SK-N-SH (cell line): ENCODE measurements around the gene GDPD5. TPM values are rescaled to one million over a fixed set of nuclear protein-coding genes. Genes with fewer than 3 reads are reported as not detected.

Experiments
- CTCF ChIA-PET: fragments of 300-600, 350-600 bp; formaldehyde crosslinking; extraction: SDS; loops from one replicate; lab custom pipeline; 2021; lab: Yijun Ruan, JAX
- POLR2A ChIA-PET: fragments of 350-600 bp; sonication (Branson Sonifier 250); formaldehyde crosslinking; extraction: SDS; loops from one replicate; lab custom pipeline; 2020; ENCODE audit warnings: antibody characterized with exemption, inconsistent platforms; lab: Yijun Ruan, JAX
- DNase-seq: peaks from one replicate; pipeline ENCODE4 v3.0.0; 2012
- H2AFZ ChIP-seq: fragments of 200-600 bp; sonication (generic); 2 replicates; pipeline ENCODE4 v1.8.1; 2016; ENCODE audit warnings: antibody characterized with exemption, mild to moderate bottlenecking, low read depth
- H3F3A ChIP-seq: fragments of 200-600 bp; sonication (generic); replicated peaks from 2 replicates; pipeline ENCODE3; 2016; ENCODE audit warnings: antibody characterized with exemption, mild to moderate bottlenecking; ENCODE audit not compliant: insufficient read depth
- H3K27ac ChIP-seq, 2 experiments: fragments of 200-500 bp in 1 of 2; fragments of 200-600 bp in 1 of 2; sonication (Bioruptor generic) in 1 of 2; sonication (generic), shearing (Covaris generic) in 1 of 2; 2 replicates each; pipeline versions ENCODE4 v1.5.1 to v1.6.1; 2014 to 2016; ENCODE audit warnings: low read depth in 2 of 2, inconsistent platforms in 1 of 2, low read length in 1 of 2, mild to moderate bottlenecking in 1 of 2, mixed read lengths in 1 of 2
- H3K27me3 ChIP-seq: fragments of 200-600 bp; sonication (generic), shearing (Covaris generic); 2 replicates; pipeline ENCODE4 v1.6.1; 2016; ENCODE audit warnings: mixed run types; ENCODE audit not compliant: insufficient read depth
- H3K36me3 ChIP-seq, 2 experiments: fragments of 200-500 bp in 1 of 2; fragments of 200-600 bp in 1 of 2; sonication (Bioruptor generic) in 1 of 2; sonication (generic) in 1 of 2; replicated peaks in 1 of 2; 2 replicates each; pipeline versions ENCODE3 to v1.5.1; 2014 to 2016; ENCODE audit warnings: low read length in 1 of 2, mild to moderate bottlenecking in 1 of 2; ENCODE audit not compliant: insufficient read depth in 2 of 2, control insufficient read depth in 1 of 2
- H3K4me1 ChIP-seq, 2 experiments: fragments of 200-500 bp in 1 of 2; fragments of 200-600 bp in 1 of 2; sonication (Bioruptor generic) in 1 of 2; sonication (generic), shearing (Covaris generic) in 1 of 2; 2 replicates each; pipeline versions ENCODE4 v1.5.1 to v1.6.1; 2014 to 2016; ENCODE audit warnings: low read depth in 1 of 2, low read length in 1 of 2, mixed run types in 1 of 2; ENCODE audit not compliant: insufficient read depth in 2 of 2, control insufficient read depth in 1 of 2
- H3K4me2 ChIP-seq: fragments of 200-600 bp; sonication (generic), shearing (Covaris generic); 2 replicates; pipeline ENCODE4 v1.6.1; 2017; ENCODE audit warnings: mixed run types
- H3K4me3 ChIP-seq, 2 experiments: fragments of 200-500 bp in 1 of 2; fragments of 200-600 bp in 1 of 2; sonication (Bioruptor generic) in 1 of 2; sonication (generic), shearing (Covaris generic) in 1 of 2; 2 replicates each; pipeline versions ENCODE4 v1.5.1 to v1.8.1; 2014 to 2016; ENCODE audit warnings: low read depth in 2 of 2, inconsistent platforms in 1 of 2, low read length in 1 of 2, mild to moderate bottlenecking in 1 of 2, mixed read lengths in 1 of 2, moderate library complexity in 1 of 2
- H3K79me2 ChIP-seq: fragments of 200-600 bp; sonication (generic); 2 replicates; pipeline ENCODE4 v1.8.1; 2017; ENCODE audit warnings: mild to moderate bottlenecking; ENCODE audit not compliant: insufficient read depth
- H3K9ac ChIP-seq: fragments of 200-600 bp; sonication (generic); 2 replicates; pipeline ENCODE4 v1.6.1; 2017; ENCODE audit warnings: mixed run types
- H3K9me2 ChIP-seq: fragments of 200-600 bp; sonication (generic); 2 replicates; pipeline ENCODE4 v1.6.1; 2017; ENCODE audit warnings: mixed run types
- H3K9me3 ChIP-seq: fragments of 200-600 bp; sonication (generic); 2 replicates; pipeline ENCODE4 v1.6.1; 2017; ENCODE audit warnings: mixed run types, mild to moderate bottlenecking, moderate library complexity
- H4K20me1 ChIP-seq: fragments of 200-600 bp; sonication (generic); 2 replicates; pipeline ENCODE4 v1.6.1; 2017; ENCODE audit warnings: mild to moderate bottlenecking, mixed run types; ENCODE audit not compliant: insufficient read depth
- CTCF ChIP-seq: fragments of 200-600 bp; sonication (generic); IDR thresholded peaks from 2 replicates; pipeline ENCODE4 v1.6.1; 2017; ENCODE audit warnings: antibody characterized with exemption, mild to moderate bottlenecking, moderate library complexity
- EP300 ChIP-seq, 2 experiments: IDR thresholded peaks; 2 replicates each; pipeline versions ENCODE4 v1.4.0 to v1.6.1; 2012; ENCODE audit warnings: borderline replicate concordance in 1 of 2, low read depth in 1 of 2, low read length in 1 of 2
- FOXJ3 ChIP-seq: sonication (generic); formaldehyde crosslinking; IDR thresholded peaks from 2 replicates; pipeline ENCODE4 v1.5.1; 2020; ENCODE audit warnings: mild to moderate bottlenecking, missing genetic modification reagents
- MXI1 ChIP-seq: IDR thresholded peaks from 2 replicates; pipeline ENCODE4 v1.6.1; 2012; ENCODE audit warnings: mild to moderate bottlenecking, low read depth, low read length, improper control_type of control experiment
- PBX3 ChIP-seq: IDR thresholded peaks from 2 replicates; pipeline ENCODE4; 2012
- RCOR1 ChIP-seq: fragments of 150-350 bp; IDR thresholded peaks from 2 replicates; pipeline ENCODE4 v1.6.1; 2017; ENCODE audit warnings: antibody characterized with exemption, low read length
- REST ChIP-seq: IDR thresholded peaks from 2 replicates; pipeline ENCODE4 v1.6.1; 2012; ENCODE audit warnings: mild to moderate bottlenecking, low read depth, low read length, moderate library complexity
- RXRA ChIP-seq: IDR thresholded peaks from 2 replicates; pipeline ENCODE4 v1.4.0; 2012; ENCODE audit warnings: low read depth, mild to moderate bottlenecking, borderline replicate concordance
- SIN3A ChIP-seq: IDR thresholded peaks from 2 replicates; pipeline ENCODE4 v1.6.1; 2012; ENCODE audit warnings: low read depth, mild to moderate bottlenecking, low read length, moderate library complexity, borderline replicate concordance
- TCF12 ChIP-seq: IDR thresholded peaks from 2 replicates; pipeline ENCODE4 v1.4.0; 2012
- TEAD4 ChIP-seq: IDR thresholded peaks from 2 replicates; pipeline ENCODE4 v1.4.0; 2012; ENCODE audit warnings: mild to moderate bottlenecking, borderline replicate concordance; ENCODE audit not compliant: insufficient read depth
- YY1 ChIP-seq: IDR thresholded peaks from 2 replicates; pipeline ENCODE4 v1.4.0; 2012; ENCODE audit warnings: low read depth, mild to moderate bottlenecking
- WGBS: methylation state at CpG from one replicate; pipeline ENCODE4 v1.1.6; 2017; ENCODE audit warnings: low lambda C conversion rate; 5-methylcytosine and 5-hydroxymethylcytosine counted together
- polyA plus RNA-seq, 3 experiments: library from polyadenylated mRNA; depleted of rRNA; stranded (reverse); fragments of >200 nt; gene quantifications; 2 replicates each; pipeline ENCODE4 v1.2.3, GENCODE V29; 2012

The GDPD5 gene
- polyA plus RNA-seq, 1 of the 3 experiments (the other 2 are of a cell fraction) = 2.2 TPM

GRCh38 chr11:75531325-75531724, 5.6 kb upstream of the GDPD5 start (continued):
- TF ChIP-seq RCOR1 (no peak), MXI1 (no peak)
- TF ChIP-seq, all 33 proteins: peak for 0

GRCh38 chr11:75530577-75530976, 4.8 kb upstream of the GDPD5 start:
- CTCF ChIA-PET = interaction anchor here (0.8 to 15.4 kb wide), 13 partner anchors 8 to 250 kb away, joined by 3 to 275 read pairs (median 7); no protein-coding TSS in a partner anchor
- TF ChIP-seq TEAD4 = no peak
- TF ChIP-seq RCOR1 = no peak
- no peak for TF ChIP-seq YY1
- no peak for TF ChIP-seq CTCF
- TF ChIP-seq PBX3 = no peak
- TF ChIP-seq EP300 (IDR thresholded peaks at IDR 0.05; ENCODE audit: borderline replicate concordance in 1 of 2, low read depth in 1 of 2, low read length in 1 of 2) = no peak
- TF ChIP-seq REST = no peak
- TF ChIP-seq FOXJ3 (CRISPR knock-in tag) = no peak
- TF ChIP-seq TCF12 = no peak
- TF ChIP-seq RXRA = no peak
- TF ChIP-seq SIN3A = no peak
- TF ChIP-seq, all 33 proteins: peak for 0
- Histone ChIP-seq H3K9me3 (no peaks in the 10 kb centered on the region), H3K27me3 (no peaks in the 10 kb centered on the region), H3K79me2 (no peaks in the 10 kb centered on the region), H3K9ac (no peak overlapping the region), H4K20me1 (no peaks in the 10 kb centered on the region), H2AFZ (no peak overlapping the region), H3F3A (no peaks in the 10 kb centered on the region), H3K9me2 (no peaks in the 10 kb centered on the region), H3K4me3 (no peak overlapping the region), H3K27ac (no peak overlapping the region), H3K4me1 (peaks cover 0 to 4% of the 10 kb centered on the region in 2 experiments; a peak in 1 of 4 replicates), H3K4me2 (no peak overlapping the region), H3K36me3 (no peaks in the 10 kb centered on the region)
- WGBS = 70% methylated on average over 3 of the region's 3 CpGs
- POLR2A ChIA-PET = interaction anchor here (0.9 kb wide), 1 partner anchor 88 kb away, joined by 3 read pairs; no protein-coding TSS in a partner anchor
- DNase-seq = no peak
